HG03280 (cell line): ENCODE data around the gene SCIN.
"Not testable (repeated sequence)": the region's sequence is repeated elsewhere in the genome, so short reads cannot be mapped to it uniquely, and the experiment has no call there.

ENCODE experiments used
- ATAC-seq: cut with Tn5 transposase; IDR thresholded peaks from one replicate; pipeline ENCODE4 v1.9.1; 2021; ENCODE audit warnings: mild to moderate bottlenecking, moderate library complexity; ENCODE audit not compliant: unreplicated experiment

SCIN gene

DNA sequence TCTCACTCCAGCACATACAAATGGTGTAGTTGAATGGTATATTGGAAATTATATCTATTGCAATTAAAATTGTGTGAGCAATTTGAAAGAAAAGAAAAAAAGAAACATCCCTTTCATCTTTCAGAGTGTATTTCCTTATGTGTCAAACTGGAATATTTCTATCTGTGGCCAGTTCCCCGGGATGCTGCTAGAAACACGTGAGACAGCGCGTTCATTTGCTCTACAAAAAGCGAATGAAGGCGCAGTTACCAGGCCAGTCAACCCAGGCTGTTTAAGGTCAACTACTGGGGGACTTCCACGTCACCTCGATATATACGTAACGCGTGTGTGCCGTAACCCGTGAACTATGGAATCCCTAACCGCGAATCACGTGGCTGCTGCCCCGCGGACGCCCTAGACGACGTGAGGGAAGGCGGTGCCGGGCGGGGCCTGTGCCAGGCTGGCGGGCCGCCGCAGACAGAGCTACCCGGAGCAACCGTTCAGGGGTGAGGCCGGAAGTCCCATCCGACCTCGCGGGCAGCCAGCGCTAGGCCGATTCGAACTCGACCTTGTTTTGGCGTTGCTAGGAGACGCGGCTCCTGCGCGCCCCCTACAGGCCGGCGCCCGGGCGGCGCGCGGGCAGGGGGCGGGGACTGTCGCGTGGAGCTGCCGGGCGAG is 115.8 kb downstream of the SCIN start:
- peak; percentile 89 for ATAC-seq

DNA sequence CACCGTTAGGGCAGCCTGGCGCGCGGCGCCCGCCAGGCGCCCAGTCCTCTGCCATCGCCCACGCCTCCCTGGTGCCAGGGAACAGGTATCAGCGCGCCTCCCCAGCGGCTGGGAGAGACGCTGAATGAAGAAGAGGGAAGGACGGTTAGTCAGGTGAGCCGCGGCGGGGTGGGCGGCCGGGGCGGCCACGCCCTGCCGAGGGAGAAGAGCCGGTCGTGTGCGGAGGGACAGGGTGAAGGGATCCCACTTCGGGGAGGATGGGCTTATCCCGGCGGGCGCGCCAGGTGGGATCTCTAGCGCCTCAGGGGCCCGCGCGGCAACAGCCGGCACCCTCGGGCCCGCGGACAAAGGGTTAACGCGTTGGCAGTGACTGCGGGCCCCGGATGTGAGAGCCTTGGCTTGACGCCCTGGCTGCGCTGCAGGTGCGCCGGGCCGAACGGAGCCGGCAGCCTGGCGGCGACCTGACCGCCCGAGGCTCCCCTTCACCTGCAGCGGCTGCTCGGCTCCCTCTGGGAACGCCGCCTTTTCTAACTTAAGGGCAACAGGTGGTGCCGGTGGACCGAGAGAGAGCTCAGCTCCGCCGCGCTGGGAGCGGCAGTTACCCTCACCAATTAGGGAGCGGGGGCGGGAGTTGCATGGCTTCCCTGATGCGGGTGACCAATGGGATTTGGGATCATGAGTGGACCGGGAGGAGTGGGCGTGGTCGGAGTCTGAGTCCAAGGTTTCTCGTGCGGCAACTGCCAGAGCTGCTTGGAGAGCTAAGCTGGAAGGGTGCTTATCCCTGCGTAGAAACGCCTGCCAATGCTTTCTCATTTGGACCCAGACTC is 116.6 kb downstream of the SCIN start, which contains the start of gene ARL4A:
ARL4A (plus strand) TSS at position 743 of the 827 bp plus-strand sequence. CDS start 622 bp downstream, outside the sequence.
- ATAC-seq, result peak; percentile 69

DNA sequence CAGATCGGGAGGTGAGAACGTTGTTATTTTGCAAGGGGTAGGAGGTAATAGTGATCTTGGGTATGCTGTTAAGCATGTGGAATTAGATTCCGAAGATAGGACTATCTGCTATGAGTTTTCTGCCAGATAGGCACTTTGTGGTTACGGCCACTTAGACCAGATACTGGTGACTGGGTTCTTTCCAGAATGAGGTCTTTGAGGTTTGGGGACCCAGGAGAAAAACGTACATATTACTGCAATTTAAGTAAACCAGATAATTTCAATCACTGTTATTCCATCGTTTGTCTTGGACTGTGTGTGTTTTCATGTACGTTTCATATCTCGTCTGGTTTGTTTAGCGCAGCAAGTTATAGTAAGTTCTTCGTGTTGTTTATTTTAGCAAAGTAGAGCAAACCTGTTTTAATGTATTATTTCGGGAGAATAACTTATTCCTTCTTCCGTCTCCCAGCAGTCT is 117.2 kb downstream of the SCIN start:
- no peak for ATAC-seq

DNA sequence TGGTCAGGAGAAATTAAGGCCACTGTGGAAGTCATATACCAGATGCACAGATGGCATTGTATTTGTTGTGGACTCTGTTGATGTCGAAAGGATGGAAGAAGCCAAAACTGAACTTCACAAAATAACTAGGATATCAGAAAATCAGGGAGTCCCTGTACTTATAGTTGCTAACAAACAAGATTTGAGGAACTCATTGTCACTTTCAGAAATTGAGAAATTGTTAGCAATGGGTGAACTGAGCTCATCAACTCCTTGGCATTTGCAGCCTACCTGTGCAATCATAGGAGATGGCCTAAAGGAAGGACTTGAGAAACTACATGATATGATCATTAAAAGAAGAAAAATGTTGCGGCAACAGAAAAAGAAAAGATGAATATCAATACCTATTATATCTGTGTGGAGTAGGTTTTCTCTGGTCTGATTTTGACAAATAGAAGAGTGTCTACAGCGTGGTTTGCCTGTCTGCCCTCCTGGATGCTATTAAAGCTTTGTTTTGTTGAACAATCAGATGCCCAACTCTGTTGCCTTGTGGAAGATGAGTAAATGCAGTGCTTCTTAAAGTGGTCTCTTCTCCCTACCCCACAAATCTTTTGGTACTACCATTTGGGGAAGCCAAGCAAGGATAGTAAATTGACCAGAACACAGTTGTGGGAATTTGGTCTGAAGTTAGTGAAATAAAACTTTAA is 118.1 kb downstream of the SCIN start:
- ATAC-seq, result not testable (repeated sequence)

DNA sequence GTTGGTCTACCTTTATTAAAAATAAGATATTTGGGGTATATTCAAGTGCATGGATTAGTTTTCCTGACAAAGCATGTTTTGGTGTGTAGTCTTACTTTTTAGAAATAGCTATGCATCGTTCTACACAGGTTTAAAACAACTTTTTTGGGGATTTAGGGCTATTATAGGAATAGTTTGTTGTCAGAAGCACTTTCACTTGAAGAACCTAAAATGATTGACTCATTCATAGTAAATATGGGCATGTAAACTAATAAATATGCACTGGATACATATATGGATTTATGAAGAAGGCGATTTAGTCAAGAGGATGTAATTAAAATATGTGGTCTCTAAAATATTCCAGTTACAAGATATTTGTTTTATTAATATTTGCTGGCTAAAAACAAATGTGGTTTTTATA is 118.9 kb downstream of the SCIN start:
- ATAC-seq, result no peak

DNA sequence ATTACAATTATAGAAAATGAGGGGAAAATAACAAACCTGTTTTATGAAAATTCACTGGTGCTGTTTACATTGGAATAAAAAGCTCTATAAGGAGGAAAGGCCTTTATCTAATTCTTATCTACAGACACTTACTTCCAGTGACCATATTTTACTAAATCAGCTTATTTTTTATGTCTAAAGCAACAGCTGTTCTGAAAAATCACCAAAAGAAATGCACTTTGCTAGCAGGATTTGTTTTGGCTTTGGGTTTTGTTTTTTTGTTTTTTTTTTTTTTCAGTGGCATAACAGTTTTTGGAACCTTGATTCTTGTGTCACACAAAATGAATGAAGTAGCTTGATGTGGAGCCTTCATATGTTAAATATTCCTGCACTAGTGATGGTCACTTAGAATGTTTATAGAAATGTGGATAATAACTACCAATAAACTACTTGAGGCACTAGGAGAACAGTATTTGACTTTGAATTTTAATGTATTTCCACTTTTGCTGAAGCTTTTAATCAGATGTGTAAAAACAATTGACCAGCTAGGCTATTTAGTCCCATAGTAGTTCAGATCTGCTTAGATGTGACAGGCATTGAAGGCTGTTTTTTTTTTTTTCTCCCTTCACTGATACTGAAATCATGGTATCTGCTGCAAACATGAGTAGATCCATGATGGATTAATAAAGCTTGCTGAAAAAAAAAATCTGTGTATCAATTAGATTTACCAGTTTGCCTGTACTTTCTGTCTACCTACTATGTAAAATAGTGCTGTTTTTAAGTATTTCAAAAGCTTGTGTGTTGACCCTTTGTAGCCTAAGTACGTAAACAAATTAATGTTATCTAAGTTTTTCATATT is 119.7 kb downstream of the SCIN start:
- no peak for ATAC-seq

DNA sequence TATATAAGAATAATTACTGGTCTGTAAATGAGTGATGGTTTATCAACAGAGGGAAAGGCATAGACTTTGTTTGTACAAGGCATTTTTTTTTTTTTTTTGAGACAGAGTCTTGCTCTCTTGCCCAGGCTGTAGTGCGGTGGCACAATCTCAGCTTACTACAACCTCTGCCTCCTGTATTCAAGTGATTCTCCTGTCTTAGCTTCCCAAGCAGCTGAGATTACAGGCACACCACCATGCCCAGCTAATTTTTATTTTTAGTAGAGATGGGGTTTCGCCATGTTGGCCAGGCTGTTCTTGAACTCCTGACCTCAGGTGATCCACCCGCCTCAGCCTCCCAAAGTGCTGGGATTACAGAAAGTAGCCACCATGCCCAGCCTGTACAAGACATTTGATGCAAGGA is 120.9 kb downstream of the SCIN start:
- ATAC-seq, result not testable (repeated sequence)

DNA sequence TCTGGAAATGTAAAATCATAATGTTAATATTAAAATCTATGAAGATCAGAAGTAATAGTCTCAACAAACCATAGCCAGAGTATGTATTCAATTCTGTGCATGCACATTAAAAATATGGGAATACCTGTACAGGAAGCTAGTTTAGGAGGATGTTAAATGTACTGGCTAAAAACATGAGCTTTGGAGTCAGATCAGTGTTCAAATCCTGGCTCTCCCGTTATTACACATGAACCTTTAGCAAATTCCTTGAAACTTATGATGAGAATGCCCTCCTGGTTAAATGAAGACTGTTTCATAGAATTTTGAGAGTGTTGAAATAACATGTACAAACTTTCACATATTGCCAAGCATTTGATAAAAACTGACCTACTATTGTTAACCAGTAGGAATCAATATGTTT is 121.5 kb downstream of the SCIN start:
- no peak for ATAC-seq

DNA sequence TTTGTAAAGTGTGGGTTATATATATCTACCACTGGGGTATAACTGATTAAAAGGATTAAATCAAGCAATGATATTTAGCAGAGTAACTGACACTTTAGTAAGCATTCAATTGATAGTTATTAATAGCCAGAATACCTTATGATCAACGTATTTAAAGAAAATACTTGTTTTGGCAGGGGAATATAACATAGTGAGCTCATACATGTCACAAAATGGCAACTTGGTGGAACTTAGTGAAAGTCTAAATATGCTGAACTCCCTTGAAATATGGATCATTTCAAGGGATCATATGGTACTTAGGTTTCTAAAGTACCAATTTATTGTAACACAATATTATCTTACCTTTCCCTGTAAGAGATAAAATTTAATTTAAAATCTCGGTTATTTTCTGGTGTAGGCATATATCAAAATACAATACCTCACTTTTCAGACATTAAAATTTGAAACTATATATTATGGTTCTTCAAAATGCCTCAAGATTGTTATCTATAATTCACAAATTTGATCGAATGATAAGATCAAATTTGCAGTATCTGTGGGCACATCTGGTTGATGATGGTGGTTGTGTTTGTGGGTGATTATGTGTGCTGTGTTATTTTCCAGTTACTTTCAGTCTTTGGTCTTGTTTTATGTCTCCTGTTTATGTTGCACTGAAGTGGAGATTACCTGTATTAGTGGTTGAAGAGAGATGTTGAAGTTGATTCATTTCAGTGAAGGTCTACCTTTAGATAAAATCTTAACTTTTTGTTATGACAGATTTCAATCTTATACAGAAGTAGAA is 122.1 kb downstream of the SCIN start:
- no peak for ATAC-seq

DNA sequence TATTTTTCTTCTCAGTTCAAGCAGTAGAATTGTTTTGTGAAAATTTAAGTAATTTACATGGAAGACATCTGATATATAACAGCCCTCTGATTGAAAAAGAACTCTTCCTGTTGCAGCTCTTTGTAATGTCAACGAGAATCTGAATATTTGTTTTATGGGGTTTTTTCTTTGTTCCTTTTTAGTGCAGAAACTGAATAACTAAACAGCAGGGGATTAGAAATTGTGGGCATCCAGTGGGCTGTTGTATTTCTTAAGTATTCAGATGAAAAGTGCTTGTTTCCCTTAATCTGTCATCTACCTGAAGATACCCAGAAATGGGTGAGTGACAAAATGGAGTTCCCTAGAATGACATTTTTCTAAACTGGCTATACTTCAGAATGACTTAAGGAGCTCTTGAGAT is 124.3 kb downstream of the SCIN start:
- no peak for ATAC-seq

DNA sequence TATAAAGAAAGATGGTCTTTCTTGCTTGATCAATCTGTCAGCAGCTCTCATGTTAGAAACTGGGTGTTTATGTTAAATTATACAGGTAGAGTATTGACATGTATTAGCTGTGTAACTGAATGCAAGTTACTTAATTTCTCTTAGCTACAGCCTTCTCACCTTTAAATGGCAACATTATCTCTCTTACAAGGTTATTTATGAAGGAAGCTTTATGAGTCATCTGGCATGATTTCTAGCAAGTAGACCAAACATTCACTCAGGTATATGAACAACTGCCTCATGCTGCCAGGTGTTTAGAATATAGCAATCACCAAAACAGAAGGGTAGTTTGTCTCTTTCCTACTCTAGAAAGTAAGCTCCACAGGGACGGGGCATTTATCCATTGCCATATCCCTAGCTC is 125.4 kb downstream of the SCIN start:
- ATAC-seq, result no peak

DNA sequence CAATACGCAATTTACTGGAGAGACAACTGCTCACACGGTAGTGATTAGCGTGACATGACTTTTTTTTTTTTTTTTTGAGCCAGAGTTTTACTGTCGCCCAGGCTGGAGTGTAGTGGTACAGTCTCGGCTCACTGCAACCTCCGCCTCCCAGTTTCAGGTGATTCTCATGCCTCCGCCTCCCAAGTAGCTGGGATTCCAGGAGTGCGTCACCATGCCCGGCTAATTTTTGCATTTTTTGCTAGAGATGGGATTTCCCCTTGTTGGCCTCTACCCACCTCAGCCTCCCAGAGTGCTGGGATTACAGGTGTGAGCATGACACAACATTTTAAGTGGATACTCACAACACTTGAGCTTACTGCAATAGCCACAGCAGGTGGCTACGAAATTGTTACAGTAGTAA is 128.8 kb downstream of the SCIN start:
- no peak for ATAC-seq

DNA sequence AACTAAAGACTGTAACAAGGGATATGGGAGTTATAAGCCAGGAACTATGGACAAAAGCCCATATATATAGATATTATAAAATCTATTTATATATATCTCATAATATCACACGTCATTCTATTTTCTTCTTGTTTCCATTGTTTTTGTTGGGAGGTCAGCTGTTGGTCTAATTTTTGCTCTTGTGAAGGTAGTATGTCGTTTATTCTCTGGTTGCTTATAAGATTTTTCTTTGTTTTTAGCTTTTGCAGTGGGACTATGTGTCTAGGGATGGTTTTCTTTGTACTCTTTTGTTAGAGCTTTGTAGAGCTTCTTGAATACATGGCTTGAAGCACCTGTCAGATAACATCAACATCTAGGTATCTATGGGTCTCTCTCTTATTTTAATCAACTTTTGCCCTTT is 130.9 kb downstream of the SCIN start:
- no peak for ATAC-seq

DNA sequence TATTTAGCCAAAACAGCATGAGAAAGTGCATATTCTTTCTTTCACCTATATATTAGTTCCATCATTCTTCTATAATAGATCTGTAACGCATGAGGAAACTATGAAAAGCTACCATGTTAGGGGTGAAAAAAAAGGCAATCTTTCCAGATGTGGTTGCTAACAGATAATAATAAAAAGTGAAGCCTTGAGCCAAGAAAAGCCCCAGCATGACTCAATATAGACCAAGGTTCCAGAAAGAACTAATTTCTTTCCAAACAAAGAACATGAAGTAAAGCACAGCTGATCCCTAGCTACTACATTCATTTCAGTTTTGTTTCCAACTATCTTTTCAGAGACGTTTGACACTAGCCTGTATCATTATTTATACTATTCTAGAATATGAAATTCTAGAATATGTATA is 133.4 kb downstream of the SCIN start:
- ATAC-seq, result no peak

DNA sequence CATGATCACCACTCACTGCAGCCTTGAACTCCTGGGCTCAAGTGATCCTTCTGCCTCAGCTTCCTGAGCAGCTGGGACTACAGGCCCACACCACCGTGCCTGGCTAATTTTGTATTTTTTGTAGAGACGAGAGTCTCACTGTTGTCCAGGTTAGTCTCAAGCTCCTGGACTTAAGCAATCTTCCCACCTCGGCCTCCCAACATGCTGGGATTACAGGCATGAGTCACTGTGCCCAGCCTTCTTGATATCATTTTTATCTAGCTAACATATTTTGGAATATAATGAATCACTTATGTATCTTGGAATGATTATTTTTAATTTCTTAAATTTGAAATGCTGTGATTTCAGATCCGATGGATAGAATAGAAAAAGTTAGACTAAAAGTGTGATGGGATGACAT is 135.4 kb downstream of the SCIN start:
- ATAC-seq, result no peak

DNA sequence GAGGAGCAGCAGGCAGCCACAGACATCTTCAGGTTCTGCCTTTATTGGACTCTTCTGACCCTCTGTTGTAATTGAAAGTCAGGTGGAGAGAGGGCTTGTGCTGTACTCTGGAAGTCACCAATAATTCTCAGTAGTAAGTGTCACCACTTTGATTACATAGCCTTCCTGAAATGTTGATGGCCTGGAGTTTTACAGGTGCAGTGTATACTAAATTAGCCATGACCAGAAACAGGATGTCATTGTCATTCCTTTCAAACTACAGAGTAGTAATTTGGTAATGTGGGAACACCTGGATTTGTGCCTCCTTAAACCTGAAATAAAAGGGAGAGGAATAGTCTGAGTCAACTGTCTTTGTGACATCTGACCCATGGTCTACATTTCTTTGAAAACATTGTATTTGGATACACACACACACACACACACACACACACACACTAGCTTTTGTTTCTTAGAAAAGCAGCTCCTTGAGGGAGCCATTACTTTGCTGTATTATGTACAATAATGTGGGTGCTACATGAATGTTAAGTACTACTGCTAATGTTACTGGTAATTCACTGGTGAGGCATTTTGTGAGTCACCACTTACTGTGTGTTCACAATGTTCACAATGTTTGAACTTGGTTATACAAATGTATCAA is 136.5 kb downstream of the SCIN start:
- ATAC-seq, result no peak

DNA sequence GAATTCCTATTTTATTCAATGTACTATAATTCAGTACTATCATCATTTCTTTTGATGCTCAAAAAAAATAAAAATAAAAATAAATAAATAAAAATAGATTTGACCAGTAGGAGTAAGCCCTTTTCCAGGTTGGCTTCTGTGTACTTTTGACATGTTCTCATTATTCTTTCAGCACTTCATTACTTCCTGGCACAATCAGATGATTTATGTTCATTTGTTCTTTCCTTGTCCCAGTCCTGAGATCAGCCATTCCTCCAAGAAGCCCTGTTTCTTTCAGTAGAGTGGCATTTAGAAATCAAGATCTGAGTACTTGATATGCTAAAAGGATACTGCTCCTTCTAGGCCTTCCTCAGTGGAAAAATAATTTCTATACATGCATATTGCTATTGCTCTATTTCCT is 137.8 kb downstream of the SCIN start:
- ATAC-seq, result no peak
